Left lung (tissue), 10 donors: ENCODE results near the gene GSTP1. TPM values are rescaled to one million over a fixed set of nuclear protein-coding genes. Genes with fewer than 3 reads are reported as not detected.
"Not testable (repeated sequence)": the region's sequence is repeated elsewhere in the genome, so short reads cannot be mapped to it uniquely, and the experiment has no call there.

ENCODE experiments used
- ATAC-seq: fragments of 200-7000 bp; cut with Tn5 transposase; one replicate; pipeline ENCODE4 v1.9.1; 2020; ENCODE audit warnings: moderate library complexity
- DNase-seq, 4 donors: peaks; one replicate each; pipeline ENCODE4 v3.0.0-alpha.2; 2013 to 2020
- H3K27ac ChIP-seq, 2 donors: fragments of 200-600 bp; sonication (generic) in 1 of 2; one replicate each; pipeline versions ENCODE4 v1.5.0 to v1.8.0; 2020 to 2021
- H3K27me3 ChIP-seq, 2 donors: fragments of 200-600 bp; sonication (generic) in 1 of 2; one replicate each; pipeline versions ENCODE4 v1.5.0 to v1.8.0; 2020 to 2021
- H3K36me3 ChIP-seq, 2 donors: fragments of 200-600 bp; sonication (generic) in 1 of 2; one replicate each; pipeline versions ENCODE4 v1.5.0 to v1.8.0; 2020 to 2021
- H3K4me1 ChIP-seq, 2 donors: fragments of 200-600 bp; one replicate each; pipeline ENCODE4 v1.8.0; 2021
- H3K4me3 ChIP-seq, 2 donors: fragments of 200-600 bp; sonication (generic) in 1 of 2; one replicate each; pipeline versions ENCODE4 v1.5.0 to v1.8.0; 2020 to 2021; ENCODE audit warnings: mild to moderate bottlenecking in 1 of 2
- H3K9me3 ChIP-seq, 2 donors: fragments of 200-600 bp; sonication (generic) in 1 of 2; one replicate each; pipeline versions ENCODE4 v1.5.0 to v1.8.0; 2020 to 2021
- CTCF ChIP-seq, 2 donors: fragments of 200-600 bp; sonication (generic) in 1 of 2; IDR thresholded peaks; one replicate each; pipeline versions ENCODE4 v1.5.0 to v1.8.0; 2021; ENCODE audit warnings: antibody characterized with exemption in 2 of 2
- intact Hi-C, 2 donors: fragments of 100-400 bp; cut with DNase I; formaldehyde crosslinking; loops; one replicate each; pipeline versions ENCODE4 v1.11.2 to v1.14.2; 2022
- polyA plus RNA-seq, 6 donors: library from polyadenylated mRNA; unstranded; fragments of 120-200 nt; gene quantifications; one replicate each; pipeline ENCODE4 v1.2.1, GENCODE V29; 2013; ENCODE audit not compliant: insufficient read length in 6 of 6
- total RNA-seq, 2 donors: library from RNA; stranded (reverse); fragmentation: NEBNext Ultra II Directional; extraction: Animal tissue kit (Norgen Biotek cat#: 25700); gene quantifications; one replicate each; pipeline ENCODE4 v1.2.1, GENCODE V29; 2021
- donor health status: DM: no; HTN: yes; CAD: no.
- donor health status: DM: no; HTN: no; CAD: no.

GSTP1 gene
- total and polyA plus RNA-seq, 8 donors = 651 to 1,058 (median 749) TPM

DNA sequence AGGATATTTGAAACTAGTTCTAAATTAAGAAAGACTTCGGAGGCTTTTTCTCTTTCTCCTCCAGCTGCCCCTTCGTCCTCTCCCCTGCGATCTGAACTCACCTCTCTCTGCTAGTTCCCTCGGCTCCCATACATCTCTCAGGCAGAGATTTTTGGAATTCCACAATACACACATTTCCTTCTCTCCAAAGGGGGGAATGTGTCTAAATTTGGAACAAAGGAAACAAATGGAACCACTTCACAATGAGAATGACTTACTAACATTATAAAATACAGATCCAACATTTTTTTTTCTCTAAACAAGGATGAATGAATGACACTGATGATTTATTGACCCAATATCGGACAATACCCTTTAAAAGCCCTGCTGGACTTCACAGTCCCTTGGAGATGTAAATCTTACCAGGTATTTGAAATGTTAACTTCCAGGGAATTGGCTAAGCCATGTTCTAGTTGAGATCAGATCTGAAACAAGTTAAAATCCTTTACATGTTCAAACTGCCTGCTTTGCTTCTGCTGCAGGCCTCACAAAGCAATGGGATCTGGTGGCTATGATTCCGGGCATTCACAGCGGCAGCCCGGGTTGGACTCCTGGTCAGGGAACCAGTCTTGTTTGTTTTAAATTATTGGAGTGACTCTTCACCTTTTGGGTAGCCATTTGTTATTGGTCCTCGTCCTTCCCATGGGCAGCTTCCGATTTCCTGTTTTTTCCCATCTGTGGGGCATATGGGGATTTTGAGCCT lies 20.5 kb upstream of the GSTP1 start:
- TF ChIP-seq CTCF (IDR thresholded peaks at IDR 0.05) = no peak
- H3K27me3 ChIP-seq = peaks cover 0 to 7% of the 10 kb centered on the region in 2 donors
- no peak overlapping the region for H3K27ac ChIP-seq
- H3K4me3 ChIP-seq = no peak overlapping the region
- ATAC-seq (no peak), DNase-seq (no peak)
- H3K36me3 ChIP-seq = no peaks in the 10 kb centered on the region
- no peaks in the 10 kb centered on the region for H3K9me3 ChIP-seq
- H3K4me1 ChIP-seq = no peaks in the 10 kb centered on the region
- intact Hi-C loops = no loop called here

DNA sequence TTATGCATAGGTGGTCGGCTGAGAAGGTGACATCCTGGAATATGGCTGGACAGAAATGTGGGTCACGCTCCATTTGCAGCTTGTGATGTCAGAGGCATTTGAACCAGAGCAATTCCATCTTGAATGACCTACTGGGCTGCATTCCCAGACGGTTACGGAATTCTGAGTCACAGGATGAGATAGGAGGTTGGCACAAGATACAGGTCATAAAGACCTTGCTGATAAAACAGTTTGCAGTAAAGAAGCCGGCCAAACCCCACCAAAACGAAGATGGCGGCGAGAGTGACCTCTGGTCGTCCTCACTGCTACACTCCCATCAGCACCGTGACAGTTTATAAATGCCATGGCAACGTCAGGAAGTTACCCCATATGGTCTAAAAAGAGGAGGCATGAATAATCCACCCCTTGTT lies 19.9 kb upstream of the GSTP1 start:
- H3K4me3 ChIP-seq, H3K36me3 ChIP-seq, H3K4me1 ChIP-seq, H3K9me3 ChIP-seq, DNase-seq, H3K27me3 ChIP-seq, intact Hi-C loops, H3K27ac ChIP-seq: not testable (repeated sequence)
- peak; percentile 49 for ATAC-seq

GRCh38 chr11:67564230-67564629 lies 19.4 kb upstream of the GSTP1 start:
- no peak overlapping the region for H3K27ac ChIP-seq
- no peak for ATAC-seq
- DNase-seq = no peak
- no peaks in the 10 kb centered on the region for H3K36me3 ChIP-seq
- no peaks in the 10 kb centered on the region for H3K4me1 ChIP-seq
- H3K27me3 ChIP-seq = no peaks in the 10 kb centered on the region
- no peak for TF ChIP-seq CTCF (IDR thresholded peaks at IDR 0.05)
- no peak overlapping the region for H3K4me3 ChIP-seq
- intact Hi-C loops = no loop called here
- no peaks in the 10 kb centered on the region for H3K9me3 ChIP-seq

- Histone ChIP-seq H3K9me3 (no peaks in the 10 kb centered on the region), H3K4me1 (peaks cover 0 to 5% of the 10 kb centered on the region in 2 donors), H3K27ac (no peak overlapping the region), H3K36me3 (no peaks in the 10 kb centered on the region), H3K4me3 (no peak overlapping the region), H3K27me3 (no peaks in the 10 kb centered on the region)
- no peak for DNase-seq
- ATAC-seq = no peak
- no peak for TF ChIP-seq CTCF (IDR thresholded peaks at IDR 0.05)
- intact Hi-C loops = no loop called here
These were observed 12.2 kb upstream of the GSTP1 start for GRCh38 chr11:67571443-67571842.

DNA sequence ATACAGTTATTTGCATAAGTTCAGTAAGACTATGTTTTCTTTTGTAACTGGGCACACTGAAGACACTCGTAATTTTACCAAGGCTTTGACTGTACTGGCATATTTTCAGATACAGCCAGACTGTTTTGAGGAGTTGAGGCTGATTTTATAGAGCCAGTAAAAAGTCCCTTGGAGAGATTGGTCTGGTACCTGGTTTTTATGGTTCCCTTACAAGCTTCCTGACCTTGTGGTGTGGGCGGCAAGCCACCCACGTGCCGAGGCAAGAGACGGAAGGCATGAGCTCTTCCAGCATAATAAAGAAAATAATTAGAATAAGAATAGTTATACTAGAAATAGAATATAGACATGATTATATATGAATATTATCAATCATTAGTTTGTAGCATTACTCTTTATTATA lies 11.3 kb upstream of the GSTP1 start:
- Histone ChIP-seq H3K27me3 (peaks cover 0 to under 1% of the 10 kb centered on the region in 2 donors), H3K36me3 (no peaks in the 10 kb centered on the region), H3K27ac (no peak overlapping the region), H3K4me3 (no peak overlapping the region), H3K4me1 (peaks cover 0 to 5% of the 10 kb centered on the region in 2 donors), H3K9me3 (no peaks in the 10 kb centered on the region)
- no peak for TF ChIP-seq CTCF (IDR thresholded peaks at IDR 0.05)
- no peak for ATAC-seq
- intact Hi-C loops = no loop called here
- DNase-seq = no peak
